B cell (primary cell): ENCODE data around the gene NLGN1. TPM values are rescaled to one million over a fixed set of nuclear protein-coding genes. Genes with fewer than 3 reads are reported as not detected.

Experiments
- ATAC-seq: fragments of 200-7000 bp; cut with Tn5 transposase; one replicate; pipeline ENCODE4 v1.10.0; 2021; ENCODE audit warnings: low read depth, mild to moderate bottlenecking, moderate number of reproducible peaks, moderate library complexity
- CTCF ChIA-PET: fragments of 350-600 bp; sonication (Branson Sonifier 250); formaldehyde crosslinking; loops from one replicate; lab custom pipeline; 2021; ENCODE audit warnings: antibody characterized with exemption, inconsistent platforms; lab: Charles Lee
- POLR2A ChIA-PET: fragments of 350-600 bp; sonication (Branson Sonifier 250); formaldehyde crosslinking; loops from one replicate; lab custom pipeline; 2021; ENCODE audit warnings: antibody characterized with exemption; lab: Charles Lee
- DNase-seq: peaks from one replicate; pipeline ENCODE4 v3.0.0; 2013
- H2AFZ ChIP-seq: 2 replicates; pipeline ENCODE4 v1.6.1; 2012; ENCODE audit warnings: mild to moderate bottlenecking, low read depth, low read length; ENCODE audit not compliant: insufficient read depth, poor library complexity, severe bottlenecking
- H3K27ac ChIP-seq, 2 donors: 1 replicate in 1 of 2; 2 replicates in 1 of 2; pipeline ENCODE4 v1.5.1; 2012 to 2013; ENCODE audit warnings: low read length in 2 of 2, mild to moderate bottlenecking in 2 of 2, moderate library complexity in 1 of 2
- H3K27me3 ChIP-seq, 4 experiments: fragments of 200-600 bp in 1 of 4; sonication (generic) in 1 of 4; replicated peaks in 1 of 4; 1 replicate in 2 of 4; 2 replicates in 2 of 4; pipeline versions ENCODE4 v1.6.1 to v1.7.0; 2013 to 2016; ENCODE audit warnings: low read length in 3 of 4, mild to moderate bottlenecking in 2 of 4, mixed read lengths in 1 of 4, moderate library complexity in 1 of 4; ENCODE audit not compliant: insufficient read depth in 4 of 4, control insufficient read depth in 3 of 4; ENCODE audit errors: control extremely low read depth in 1 of 4
- H3K36me3 ChIP-seq, 2 experiments: replicated peaks in 1 of 2; 1 replicate in 1 of 2; 2 replicates in 1 of 2; pipeline versions ENCODE4 v1.6.1 to v1.7.1; 2013; ENCODE audit warnings: low read length in 1 of 2; ENCODE audit not compliant: insufficient read depth in 2 of 2, control insufficient read depth in 1 of 2; ENCODE audit errors: control extremely low read depth in 1 of 2, extremely low read depth in 1 of 2
- H3K4me1 ChIP-seq, 2 donors: fragments of 200-600 bp in 1 of 2; sonication (generic) in 1 of 2; 1 replicate in 1 of 2; 2 replicates in 1 of 2; pipeline versions ENCODE4 v1.5.1 to v1.6.1; 2013 to 2017; ENCODE audit warnings: low read length in 2 of 2; ENCODE audit not compliant: control insufficient read depth in 2 of 2, insufficient read depth in 2 of 2
- H3K4me2 ChIP-seq: replicated peaks from 2 replicates; pipeline ENCODE3; 2012; ENCODE audit warnings: mild to moderate bottlenecking, low read depth, low read length; ENCODE audit not compliant: poor library complexity, severe bottlenecking
- H3K4me3 ChIP-seq, 5 experiments: fragments of 200-600 bp in 1 of 5; sonication (generic) in 1 of 5; 1 replicate in 3 of 5; 2 replicates in 2 of 5; pipeline versions ENCODE4 v1.5.1 to v1.7.0; 2011 to 2016; ENCODE audit warnings: low read length in 4 of 5, mild to moderate bottlenecking in 4 of 5, low read depth in 2 of 5, control low read depth in 1 of 5, moderate library complexity in 1 of 5; ENCODE audit not compliant: insufficient read depth in 1 of 5; ENCODE audit errors: control extremely low read depth in 1 of 5, extremely low read depth in 1 of 5
- H3K79me2 ChIP-seq: fragments of 200-600 bp; sonication (generic); one replicate; pipeline ENCODE4 v1.6.0; 2016; ENCODE audit warnings: low read length; ENCODE audit not compliant: control insufficient read depth, insufficient read depth
- H3K9ac ChIP-seq: fragments of 200-600 bp; sonication (generic); 2 replicates; pipeline ENCODE4 v1.6.1; 2017; ENCODE audit warnings: mild to moderate bottlenecking, low read length, moderate library complexity
- H3K9me3 ChIP-seq, 3 donors: one replicate each; pipeline versions ENCODE4 v1.6.1 to v1.7.1; 2013; ENCODE audit warnings: low read length in 2 of 3; ENCODE audit not compliant: control insufficient read depth in 2 of 3, insufficient read depth in 1 of 3; ENCODE audit errors: control extremely low read depth in 1 of 3
- H4K20me1 ChIP-seq: 2 replicates; pipeline ENCODE4 v1.6.0; 2012; ENCODE audit warnings: mild to moderate bottlenecking, low read length; ENCODE audit not compliant: insufficient read depth, control insufficient read depth, poor library complexity, severe bottlenecking
- H3K27ac Mint-ChIP-seq: one replicate; pipeline ENCODE4 v1.8.0; 2021; ENCODE audit warnings: mixed read lengths
- H3K27me3 Mint-ChIP-seq: one replicate; pipeline ENCODE4 v1.8.0; 2021; ENCODE audit warnings: mixed read lengths
- H3K4me1 Mint-ChIP-seq: one replicate; pipeline ENCODE4 v1.8.0; 2021; ENCODE audit warnings: mixed read lengths
- H3K4me3 Mint-ChIP-seq: one replicate; pipeline ENCODE4 v1.8.0; 2021; ENCODE audit warnings: mixed read lengths
- H3K9me3 Mint-ChIP-seq: one replicate; pipeline ENCODE4 v1.8.0; 2022; ENCODE audit warnings: mixed read lengths; ENCODE audit not compliant: insufficient read depth
- CTCF ChIP-seq: fragments of 200-600 bp; IDR thresholded peaks from one replicate; pipeline ENCODE4 v1.8.0; 2022; ENCODE audit warnings: antibody characterized with exemption, mild to moderate bottlenecking
- EZH2 ChIP-seq: IDR thresholded peaks from 2 replicates; pipeline ENCODE4 v1.6.1; 2012; ENCODE audit warnings: borderline replicate concordance, low read depth, mild to moderate bottlenecking, moderate library complexity, low read length; ENCODE audit not compliant: insufficient read depth, poor library complexity, severe bottlenecking
- WGBS: methylation state at CpG from one replicate; pipeline ENCODE4 v1.1.5; 2013; ENCODE audit warnings: missing lambda C conversion rate; ENCODE audit not compliant: insufficient coverage; 5-methylcytosine and 5-hydroxymethylcytosine counted together
- intact Hi-C: fragments of 100-400 bp; cut with micrococcal nuclease; formaldehyde crosslinking; loops from one replicate; pipeline ENCODE4 v1.10.0; 2022
- polyA plus RNA-seq: library from polyadenylated mRNA; depleted of rRNA; stranded (reverse); fragments of >200 nt; gene quantifications from 2 replicates; pipeline ENCODE4 v1.2.3, GENCODE V29; 2012
- total RNA-seq, 2 donors: library from RNA; stranded (reverse); fragments of 120-200 nt in 1 of 2; gene quantifications; 1 replicate in 1 of 2; 2 replicates in 1 of 2; pipeline versions ENCODE4 v1.2.3 to v1.2.4, GENCODE V29; 2013 to 2022

NLGN1 gene
- total and polyA plus RNA-seq, 2 donors (not counting 1 experiment from before 2014, with no cell fraction given): not detected

GRCh38 chr3:174116421-174116820 is 718.9 kb downstream of the NLGN1 start:
- Histone ChIP-seq H4K20me1 (no peaks in the 10 kb centered on the region), H3K4me1 (no peaks in the 10 kb centered on the region), H3K4me2 (no peak overlapping the region), H3K9me3 (peaks cover 0 to 1% (median 0%) of the 10 kb centered on the region in 3 donors), H3K9ac (no peak overlapping the region), H3K27me3 (no peaks in the 10 kb centered on the region), H3K36me3 (no peaks in the 10 kb centered on the region), H2AFZ (no peak overlapping the region), H3K27ac (no peak overlapping the region), H3K79me2 (no peaks in the 10 kb centered on the region), H3K4me3 (no peak overlapping the region)
- CTCF ChIA-PET: interaction anchor here (1.1 kb wide), 1 partner anchor 630 kb away, joined by 3 read pairs; no protein-coding TSS in a partner anchor
- ATAC-seq (no peak), DNase-seq (no peak)
- no peaks in the 10 kb centered on the region for H3K27me3 Mint-ChIP-seq
- no peak for TF ChIP-seq EZH2
- no peak for TF ChIP-seq CTCF
- H3K4me1 Mint-ChIP-seq: no peaks in the 10 kb centered on the region
- H3K27ac Mint-ChIP-seq: no peak overlapping the region
- H3K4me3 Mint-ChIP-seq: no peak overlapping the region
- no CpG with 5 or more reads among the region's 4 CpGs for WGBS
- intact Hi-C loops: no loop called here
- POLR2A ChIA-PET: no interaction called here
- peaks cover 2% of the 10 kb centered on the region for H3K9me3 Mint-ChIP-seq

- H3K4me2 ChIP-seq: no peak overlapping the region
- no peak overlapping the region for H3K27ac Mint-ChIP-seq
- H4K20me1 ChIP-seq: no peaks in the 10 kb centered on the region
- H3K36me3 ChIP-seq: no peaks in the 10 kb centered on the region
- no peaks in the 10 kb centered on the region for H3K27me3 Mint-ChIP-seq
- CTCF ChIA-PET: no interaction called here
- H3K9me3 Mint-ChIP-seq: peaks cover 4% of the 10 kb centered on the region
- no peak for DNase-seq
- intact Hi-C loops: no loop called here
- H3K4me3 Mint-ChIP-seq: no peak overlapping the region
- no peaks in the 10 kb centered on the region for H3K4me1 ChIP-seq
- no peak for TF ChIP-seq CTCF
- TF ChIP-seq EZH2: no peak
- no peaks in the 10 kb centered on the region for H3K4me1 Mint-ChIP-seq
- no peaks in the 10 kb centered on the region for H3K27me3 ChIP-seq
- H2AFZ ChIP-seq: no peak overlapping the region
- H3K4me3 ChIP-seq: no peak overlapping the region
- no peak for ATAC-seq
- POLR2A ChIA-PET: no interaction called here
- H3K27ac ChIP-seq: no peak overlapping the region
- H3K79me2 ChIP-seq: no peaks in the 10 kb centered on the region
- H3K9me3 ChIP-seq: peaks cover 0 to 1% (median 0%) of the 10 kb centered on the region in 3 donors
- no peak overlapping the region for H3K9ac ChIP-seq
Observed at GRCh38 chr3:174120997-174121396, 723.5 kb downstream of the NLGN1 start.
